Measurements from ENCODE around the gene TMEM131. TPM values are rescaled to one million over a fixed set of nuclear protein-coding genes. Genes with fewer than 3 reads are reported as not detected.
A peak's percentile ranks its signal among the peaks of the same experiment; 100 is the strongest.

The TMEM131 gene
- total RNA-seq, 4 donors from 2014 or later: 78.4 to 86.4 (median 80.5) TPM

DNA sequence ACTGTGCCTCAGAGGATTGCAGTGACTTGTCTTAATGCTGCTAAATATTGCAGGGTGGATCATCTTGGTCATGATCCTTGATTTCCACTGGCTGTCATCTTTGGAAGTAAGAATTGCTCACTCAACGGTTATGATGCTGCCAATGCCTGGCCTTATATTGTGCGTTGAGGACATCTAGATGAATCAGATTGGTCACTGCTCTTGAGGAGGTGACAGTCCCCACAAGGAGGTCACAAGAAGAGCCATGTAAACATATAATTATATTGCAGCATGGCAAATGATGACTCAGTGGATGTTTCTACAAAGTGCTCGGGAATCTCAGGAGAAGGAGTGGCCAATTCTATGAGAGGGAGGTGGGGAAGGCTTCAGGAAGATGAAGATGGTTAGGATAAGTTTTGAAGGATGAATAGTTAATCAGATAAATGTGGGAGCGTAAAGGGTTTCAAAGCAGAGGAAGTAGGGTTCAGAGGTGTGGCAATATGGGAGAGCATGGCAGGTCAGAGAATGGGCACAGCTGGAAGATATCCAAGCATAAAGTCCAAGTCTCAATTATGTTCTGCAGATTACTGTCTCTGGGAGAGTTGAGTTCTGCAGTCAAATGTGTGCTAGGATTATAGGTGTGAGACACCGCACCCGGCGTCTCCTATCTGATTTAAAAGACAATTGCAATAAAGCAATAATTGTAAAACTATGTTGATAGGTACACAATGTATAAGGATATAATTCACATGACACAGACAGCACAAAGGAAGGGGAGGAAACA, 21.3 kb upstream of the TMEM131 start:
- H3K36me3 ChIP-seq: no peaks in the 10 kb centered on the region
- 41 to 55% methylated on average over 7 of the region's 7 CpGs for WGBS, 2 donors (ENCODE audit: low coverage in 1 of 2)
- in situ Hi-C loops (cut with MboI; ENCODE audit: low pct_ligation_motif_present in 1 of 4, low pct_unique_long_range_greater_than_20kb in 1 of 4, low sequenced_read_pairs in 3 of 4) (no loop called here), intact Hi-C loops (cut with DNase I; ENCODE audit: low total_unique reads) (no loop called here)
- no peaks in the 10 kb centered on the region for H3K9me3 ChIP-seq
- H3K27me3 ChIP-seq: no peaks in the 10 kb centered on the region
- TF ChIP-seq POLR2AphosphoS5 (IDR thresholded peaks at IDR 0.05) (peak in 1 of 3 donors; percentile 44), EP300 (IDR thresholded peaks at IDR 0.05; ENCODE audit: low read depth) (no peak)
- no peak overlapping the region for H3K4me3 ChIP-seq
- H3K27ac ChIP-seq: peak overlapping the region; percentile 68 to 83 (median 76)
- peaks cover 0 to 56% (median 25%) of the 10 kb centered on the region in 4 donors for H3K4me1 ChIP-seq
- DNase-seq: peak; percentile 68

DNA sequence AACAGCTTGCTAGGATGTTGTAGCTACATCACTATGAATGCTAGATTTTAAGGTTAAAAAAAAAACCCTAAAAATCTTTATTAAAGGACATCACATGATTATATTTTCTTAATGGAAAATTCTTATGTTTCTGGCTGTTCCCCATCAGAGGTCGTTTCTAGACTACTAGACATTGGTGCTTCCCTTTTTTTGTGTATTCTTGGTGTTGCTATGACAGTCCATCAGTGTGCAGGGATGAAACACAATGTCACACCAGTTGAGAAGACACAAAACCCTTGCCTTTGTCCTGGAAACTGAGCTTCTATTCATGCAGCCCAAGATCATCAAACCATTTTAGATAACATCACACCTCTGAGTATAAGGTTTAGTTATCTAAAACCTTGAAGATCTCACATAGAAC, 19.9 kb upstream of the TMEM131 start:
- Histone ChIP-seq H3K4me1 (peaks cover 0 to 42% (median 13%) of the 10 kb centered on the region in 4 donors), H3K36me3 (no peaks in the 10 kb centered on the region), H3K4me3 (no peak overlapping the region), H3K27me3 (no peaks in the 10 kb centered on the region), H3K27ac (peak overlapping the region in 1 of 4 donors; percentile 54), H3K9me3 (no peaks in the 10 kb centered on the region)
- TF ChIP-seq POLR2AphosphoS5 (IDR thresholded peaks at IDR 0.05) (no peak), POLR2A (IDR thresholded peaks at IDR 0.05) (no peak), EP300 (IDR thresholded peaks at IDR 0.05; ENCODE audit: low read depth) (no peak)
- TF ChIP-seq, protein P1, sequence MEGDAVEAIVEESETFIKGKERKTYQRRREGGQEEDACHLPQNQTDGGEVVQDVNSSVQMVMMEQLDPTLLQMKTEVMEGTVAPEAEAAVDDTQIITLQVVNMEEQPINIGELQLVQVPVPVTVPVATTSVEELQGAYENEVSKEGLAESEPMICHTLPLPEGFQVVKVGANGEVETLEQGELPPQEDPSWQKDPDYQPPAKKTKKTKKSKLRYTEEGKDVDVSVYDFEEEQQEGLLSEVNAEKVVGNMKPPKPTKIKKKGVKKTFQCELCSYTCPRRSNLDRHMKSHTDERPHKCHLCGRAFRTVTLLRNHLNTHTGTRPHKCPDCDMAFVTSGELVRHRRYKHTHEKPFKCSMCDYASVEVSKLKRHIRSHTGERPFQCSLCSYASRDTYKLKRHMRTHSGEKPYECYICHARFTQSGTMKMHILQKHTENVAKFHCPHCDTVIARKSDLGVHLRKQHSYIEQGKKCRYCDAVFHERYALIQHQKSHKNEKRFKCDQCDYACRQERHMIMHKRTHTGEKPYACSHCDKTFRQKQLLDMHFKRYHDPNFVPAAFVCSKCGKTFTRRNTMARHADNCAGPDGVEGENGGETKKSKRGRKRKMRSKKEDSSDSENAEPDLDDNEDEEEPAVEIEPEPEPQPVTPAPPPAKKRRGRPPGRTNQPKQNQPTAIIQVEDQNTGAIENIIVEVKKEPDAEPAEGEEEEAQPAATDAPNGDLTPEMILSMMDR (IDR thresholded peaks at IDR 0.05): no peak
- WGBS, 2 donors (ENCODE audit: low coverage in 1 of 2): 45 to 47% methylated on average over 1 of the region's 1 CpG
- in situ Hi-C loops (cut with MboI; ENCODE audit: low pct_ligation_motif_present in 1 of 4, low pct_unique_long_range_greater_than_20kb in 1 of 4, low sequenced_read_pairs in 3 of 4) (no loop called here), intact Hi-C loops (cut with DNase I; ENCODE audit: low total_unique reads) (no loop called here)
- no peak for DNase-seq

DNA sequence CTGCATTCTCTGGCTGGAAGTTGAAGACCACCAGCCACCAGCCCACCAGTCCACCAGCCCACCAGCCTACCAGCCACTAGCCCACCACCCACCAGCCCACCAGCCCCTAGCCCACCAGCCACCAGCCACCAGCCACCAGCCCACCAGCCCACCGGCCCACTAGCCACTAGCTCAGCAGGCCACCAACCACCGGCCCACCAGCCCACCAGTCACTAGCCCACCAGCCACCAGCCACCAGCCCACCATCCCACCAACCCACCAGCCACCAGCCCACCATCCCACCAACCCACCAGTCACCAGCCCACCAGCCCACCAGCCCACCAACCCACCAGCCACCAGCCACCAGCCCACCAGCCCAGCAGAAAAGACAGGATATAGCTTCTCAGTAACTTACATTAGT, 18.6 kb upstream of the TMEM131 start:
- no peaks in the 10 kb centered on the region for H3K9me3 ChIP-seq
- no peak for DNase-seq

DNA sequence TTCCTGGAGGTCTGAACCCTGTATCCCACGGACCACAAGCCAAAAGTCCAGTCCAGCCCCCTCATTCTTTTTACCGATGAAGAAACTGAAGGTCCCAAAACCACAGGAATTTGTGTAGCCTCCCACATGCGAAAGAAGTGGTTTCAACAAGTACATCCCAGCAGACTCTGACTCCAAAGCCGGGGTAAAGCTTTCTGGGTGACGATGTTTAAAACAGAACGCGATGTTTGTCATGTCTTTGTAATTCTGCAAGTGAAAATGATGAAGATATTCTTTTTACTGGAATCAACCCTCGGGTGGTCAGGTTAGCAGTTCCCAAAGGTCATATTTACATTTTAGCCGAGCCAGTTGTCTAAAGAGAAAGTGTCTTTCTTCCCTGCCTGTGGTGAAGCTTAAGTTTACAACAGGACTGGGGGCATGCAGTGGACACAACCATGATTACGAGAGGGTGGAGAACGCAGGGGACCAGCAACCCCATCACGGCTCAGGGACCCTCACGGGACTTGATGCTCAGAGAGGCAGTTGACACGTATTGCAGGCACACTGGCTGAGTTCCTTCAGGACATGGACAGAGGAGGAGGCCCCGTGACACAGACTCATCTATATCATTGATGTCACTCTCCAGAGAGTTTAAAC, 17.8 kb upstream of the TMEM131 start:
- H3K4me1 ChIP-seq: peaks cover 0 to 24% (median 11%) of the 10 kb centered on the region in 4 donors
- H3K36me3 ChIP-seq: no peaks in the 10 kb centered on the region
- intact Hi-C loops (cut with DNase I; ENCODE audit: low total_unique reads): no loop called here
- 60 to 64% methylated on average over 7 to 15 of the region's 15 CpGs for WGBS, 2 donors (ENCODE audit: low coverage in 1 of 2)
- no peak overlapping the region for H3K27ac ChIP-seq
- TF ChIP-seq POLR2A (IDR thresholded peaks at IDR 0.05) (no peak), POLR2AphosphoS5 (IDR thresholded peaks at IDR 0.05) (no peak), EP300 (IDR thresholded peaks at IDR 0.05; ENCODE audit: low read depth) (no peak)
- TF ChIP-seq, protein P1 (IDR thresholded peaks at IDR 0.05): no peak
- H3K27me3 ChIP-seq: no peaks in the 10 kb centered on the region
- DNase-seq: no peak
- in situ Hi-C loops (cut with MboI; ENCODE audit: low pct_ligation_motif_present in 1 of 4, low pct_unique_long_range_greater_than_20kb in 1 of 4, low sequenced_read_pairs in 3 of 4): no loop called here
- no peaks in the 10 kb centered on the region for H3K9me3 ChIP-seq
- no peak overlapping the region for H3K4me3 ChIP-seq

More for the DNA sequence above, 18.6 kb upstream of the TMEM131 start:
- Histone ChIP-seq H3K4me3 (no peak overlapping the region), H3K27ac (no peak overlapping the region), H3K36me3 (no peaks in the 10 kb centered on the region), H3K4me1 (peaks cover 0 to 31% (median 11%) of the 10 kb centered on the region in 4 donors), H3K27me3 (no peaks in the 10 kb centered on the region)
- no peak for TF ChIP-seq POLR2AphosphoS5 (IDR thresholded peaks at IDR 0.05)
- TF ChIP-seq, protein P1 (IDR thresholded peaks at IDR 0.05): no peak
- TF ChIP-seq POLR2A (IDR thresholded peaks at IDR 0.05): no peak
- TF ChIP-seq EP300 (IDR thresholded peaks at IDR 0.05; ENCODE audit: low read depth): no peak
- intact Hi-C loops (cut with DNase I; ENCODE audit: low total_unique reads) (no loop called here), in situ Hi-C loops (cut with MboI; ENCODE audit: low pct_ligation_motif_present in 1 of 4, low pct_unique_long_range_greater_than_20kb in 1 of 4, low sequenced_read_pairs in 3 of 4) (no loop called here)
- WGBS, 2 donors (ENCODE audit: low coverage in 1 of 2): 78% methylated on average over 2 of the region's 2 CpGs; no CpG with 5 or more reads in 1 of the 2 donors

Data from transverse colon (tissue), 4 donors.